ENCODE measurements around the gene NFATC4.

Gene NFATC4

GRCh38 chr14:24388474-24389179, 20.6 kb downstream of the NFATC4 start:
- DNase-seq (ENCODE audit: low read depth): peak; percentile 34

DNA sequence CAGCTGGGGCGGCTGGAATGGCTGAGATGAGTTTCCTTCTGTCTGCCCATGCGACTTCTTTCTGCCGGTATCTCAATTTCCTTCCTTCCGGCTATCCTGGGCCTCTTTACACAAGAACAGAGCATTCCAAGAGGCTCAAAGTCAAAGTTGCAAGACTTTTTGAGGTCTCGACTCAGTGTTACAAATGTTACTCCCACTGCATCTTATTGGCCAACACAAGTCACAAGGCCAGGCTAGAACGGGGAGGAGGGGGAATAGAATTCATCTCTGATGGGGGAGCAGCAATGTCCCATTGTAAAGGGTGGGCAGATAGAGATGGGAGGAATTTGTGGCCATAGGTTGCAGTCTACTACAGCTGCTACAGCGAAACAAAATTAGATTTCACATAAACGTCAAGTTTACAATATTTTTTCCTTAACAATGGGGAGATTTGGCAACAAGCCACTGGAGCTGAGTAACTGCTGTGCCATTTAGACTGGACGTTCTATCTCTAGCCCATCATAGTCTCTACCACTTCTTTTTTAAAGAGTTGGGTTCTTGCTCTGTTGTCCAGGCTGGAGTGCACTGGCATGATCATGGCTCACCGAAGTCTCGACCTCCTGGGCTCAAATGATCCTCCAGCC, 21.4 kb downstream of the NFATC4 start:
- peak; percentile 92 for DNase-seq (ENCODE audit: low read depth)

DNA sequence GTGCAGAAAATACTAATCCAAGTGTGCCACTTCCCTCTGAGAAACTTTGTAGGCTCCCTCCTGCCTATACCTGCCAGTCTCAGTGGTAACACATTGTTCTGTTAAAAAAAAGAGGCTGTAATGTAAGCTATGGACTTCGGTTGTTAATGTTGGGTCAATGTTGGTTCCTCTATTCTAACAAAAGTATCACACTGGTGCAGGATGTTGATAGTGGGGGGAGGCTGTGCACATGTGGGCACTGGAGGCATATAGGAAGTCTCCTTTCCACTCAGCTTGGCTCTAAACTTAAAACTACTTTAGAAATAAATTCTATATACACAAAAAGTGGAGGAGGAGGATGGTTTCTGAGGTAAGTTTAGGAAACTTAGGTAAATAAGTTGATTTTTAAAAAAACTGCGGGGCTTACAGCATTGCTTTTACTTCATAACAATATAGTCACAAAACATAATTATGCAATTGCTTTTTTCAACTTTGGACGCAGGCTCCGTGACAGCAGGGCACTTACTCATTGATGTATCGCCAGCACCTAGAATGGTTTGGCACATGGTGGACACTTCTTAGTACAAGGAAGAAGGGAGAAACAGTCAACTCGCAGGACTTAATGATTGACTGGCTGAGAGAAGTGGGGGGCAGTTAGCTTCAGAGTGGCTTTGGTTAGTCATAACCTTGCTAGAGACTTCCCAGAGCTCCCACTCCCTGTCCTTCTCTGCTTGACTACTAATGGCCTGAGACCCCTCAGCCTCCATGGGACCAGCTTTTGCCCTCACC, 22.9 kb downstream of the NFATC4 start:
- DNase-seq (ENCODE audit: low read depth): no peak

GRCh38 chr14:24392325-24393091, 24.5 kb downstream of the NFATC4 start:
- peak; percentile 82 for DNase-seq (ENCODE audit: low read depth)

GRCh38 chr14:24394275-24394674, 26.3 kb downstream of the NFATC4 start:
- no peak for DNase-seq (ENCODE audit: low read depth)

DNA sequence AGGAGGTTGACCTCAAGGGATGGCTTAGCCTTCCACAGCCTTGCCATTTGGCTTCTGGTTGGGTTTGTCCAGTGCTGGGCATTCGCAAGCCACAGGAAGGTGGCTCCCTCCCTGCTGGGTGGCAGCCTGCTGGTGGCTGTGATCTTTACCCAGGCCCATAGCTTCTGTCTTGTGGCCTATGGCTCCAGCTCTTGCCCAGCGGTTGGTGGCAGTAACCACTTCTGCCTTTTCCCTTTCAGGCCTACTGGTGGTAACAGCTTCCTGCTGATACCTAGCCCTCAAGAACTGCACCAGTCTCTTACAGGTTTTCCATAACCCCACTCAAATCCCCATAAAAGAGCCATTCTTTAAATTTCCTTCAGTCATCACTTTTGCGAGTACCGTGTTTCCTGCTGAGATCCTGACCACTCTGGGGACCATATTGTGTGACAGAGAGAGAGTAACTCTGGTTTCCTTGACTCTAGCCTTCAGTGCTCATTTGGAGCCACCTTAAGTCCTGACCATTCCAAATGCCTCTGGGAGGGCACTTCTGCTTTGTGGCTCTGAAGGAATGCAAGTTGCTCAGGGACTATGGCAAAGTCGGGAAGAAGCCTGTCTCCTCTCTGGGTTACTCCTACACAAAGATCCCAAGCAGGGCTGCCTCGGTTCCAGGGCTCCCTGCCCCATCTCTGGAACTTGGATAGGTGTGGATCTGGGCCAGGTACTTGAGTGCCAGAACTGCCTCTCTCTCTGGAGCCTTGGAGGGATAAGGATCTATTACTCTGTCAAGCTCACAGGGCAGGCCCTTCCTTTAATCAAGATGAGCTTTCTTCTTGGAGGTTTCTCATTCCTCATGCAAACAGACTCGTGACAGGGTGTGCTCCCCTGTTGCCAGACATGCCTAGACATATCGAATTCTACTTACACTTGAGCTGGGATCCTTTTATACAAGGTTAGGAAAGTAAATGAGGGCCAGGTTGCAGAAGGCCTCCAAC, 27.9 kb downstream of the NFATC4 start:
- DNase-seq (ENCODE audit: low read depth): peak; percentile 18

GRCh38 chr14:24397639-24398292, 29.8 kb downstream of the NFATC4 start:
- no peak for DNase-seq (ENCODE audit: low read depth)

GRCh38 chr14:24398293-24398652, 30.3 kb downstream of the NFATC4 start:
- no peak for DNase-seq (ENCODE audit: low read depth)

DNA sequence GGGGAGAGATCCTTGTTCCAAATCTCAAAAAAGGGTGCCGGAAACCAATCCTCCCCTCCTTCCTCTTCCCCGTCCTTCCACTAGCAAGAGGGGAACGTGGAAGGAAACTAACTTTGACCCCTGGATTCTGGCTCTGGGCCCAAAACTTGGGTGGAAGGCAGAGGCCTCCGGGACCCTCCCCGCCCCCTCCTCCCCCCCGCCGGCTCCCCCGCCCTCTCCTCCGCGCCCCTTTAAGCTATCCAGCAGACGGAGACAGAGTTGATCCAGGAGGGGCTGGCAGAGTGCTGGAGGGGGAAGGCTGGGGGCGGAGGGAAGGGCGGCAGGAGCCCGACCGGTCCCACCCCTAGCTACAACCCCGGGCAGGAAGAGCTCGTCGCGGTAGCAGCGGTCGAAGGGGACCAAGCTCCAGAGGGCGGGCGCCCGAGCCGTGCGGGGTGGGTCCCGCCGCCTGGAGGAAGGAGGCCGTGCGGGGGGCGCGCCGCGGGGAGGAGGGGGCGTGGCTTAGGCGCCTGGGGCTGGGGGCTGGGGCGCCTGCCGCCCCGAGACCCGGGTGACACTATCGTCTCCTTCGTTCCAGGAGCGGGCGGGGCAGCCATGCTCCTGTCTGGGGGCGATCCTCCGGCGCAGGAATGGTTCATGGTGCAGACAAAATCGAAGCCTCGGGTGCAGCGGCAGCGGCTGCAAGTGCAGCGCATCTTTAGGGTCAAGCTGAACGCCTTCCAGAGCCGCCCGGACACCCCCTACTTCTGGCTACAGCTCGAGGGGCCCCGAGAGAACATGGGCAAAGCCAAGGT, 30.9 kb downstream of the NFATC4 start, which contains the start of gene NYNRIN:
TSS of gene NYNRIN (plus strand) at position 351 of the 794 bp plus-strand sequence. CDS start at position 595, 244 bp downstream.
- DNase-seq (ENCODE audit: low read depth): peak; percentile 13

DNA sequence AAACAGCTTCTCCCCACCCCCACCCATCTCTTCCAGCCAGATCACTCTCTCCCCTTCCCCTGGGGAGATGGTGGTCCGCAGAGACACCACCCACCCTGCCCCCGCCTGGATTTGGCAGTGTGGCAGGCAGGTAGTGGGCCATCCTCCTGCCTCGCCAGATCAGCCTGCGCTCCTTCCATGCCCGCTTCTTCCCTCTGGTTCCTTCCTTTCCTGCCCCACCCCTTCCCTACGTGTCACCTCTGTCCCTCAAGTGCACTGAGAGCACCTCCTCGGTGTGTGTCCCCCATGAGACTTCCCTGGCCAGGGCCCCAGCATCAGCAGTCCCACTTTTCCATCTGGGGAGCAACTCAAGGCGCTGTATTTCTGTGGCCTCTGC, 31.5 kb downstream of the NFATC4 start:
- DNase-seq (ENCODE audit: low read depth): no peak

DNA sequence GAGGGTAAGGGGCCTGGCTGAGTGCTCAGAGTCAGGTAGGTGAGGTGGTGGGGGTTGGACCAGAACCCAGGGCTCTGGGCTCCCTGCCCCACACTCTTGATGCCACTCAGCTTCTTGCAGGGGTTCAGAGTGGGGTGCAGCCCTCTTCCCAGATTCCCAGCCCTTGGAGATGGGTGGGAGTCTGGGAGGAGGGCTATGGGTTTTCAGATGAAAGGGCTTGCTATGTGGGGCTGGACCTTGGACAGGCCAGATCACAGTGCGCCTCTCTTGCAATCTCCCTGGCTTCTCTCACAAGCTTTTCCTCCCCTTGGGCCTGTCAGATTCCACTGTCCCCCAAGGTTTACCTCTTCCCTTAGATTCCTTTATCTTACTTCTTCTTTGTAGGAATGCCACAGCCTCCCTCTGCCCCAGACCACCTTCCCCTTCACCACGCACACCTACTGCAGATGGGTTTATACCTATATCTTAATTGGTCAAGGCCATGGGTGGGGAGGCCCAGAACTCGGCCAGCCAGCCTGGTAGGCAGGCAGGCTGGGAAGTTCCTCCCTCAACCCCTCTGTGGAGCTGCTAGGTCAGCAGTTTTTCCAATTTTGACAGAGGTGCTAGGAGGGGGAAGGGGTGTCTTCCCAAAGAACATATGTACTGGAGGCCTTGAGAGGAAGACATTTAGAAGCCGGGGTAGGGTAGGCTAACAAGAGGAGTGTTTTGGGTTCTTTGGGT, 32.2 kb downstream of the NFATC4 start:
- DNase-seq (ENCODE audit: low read depth): no peak

DNA sequence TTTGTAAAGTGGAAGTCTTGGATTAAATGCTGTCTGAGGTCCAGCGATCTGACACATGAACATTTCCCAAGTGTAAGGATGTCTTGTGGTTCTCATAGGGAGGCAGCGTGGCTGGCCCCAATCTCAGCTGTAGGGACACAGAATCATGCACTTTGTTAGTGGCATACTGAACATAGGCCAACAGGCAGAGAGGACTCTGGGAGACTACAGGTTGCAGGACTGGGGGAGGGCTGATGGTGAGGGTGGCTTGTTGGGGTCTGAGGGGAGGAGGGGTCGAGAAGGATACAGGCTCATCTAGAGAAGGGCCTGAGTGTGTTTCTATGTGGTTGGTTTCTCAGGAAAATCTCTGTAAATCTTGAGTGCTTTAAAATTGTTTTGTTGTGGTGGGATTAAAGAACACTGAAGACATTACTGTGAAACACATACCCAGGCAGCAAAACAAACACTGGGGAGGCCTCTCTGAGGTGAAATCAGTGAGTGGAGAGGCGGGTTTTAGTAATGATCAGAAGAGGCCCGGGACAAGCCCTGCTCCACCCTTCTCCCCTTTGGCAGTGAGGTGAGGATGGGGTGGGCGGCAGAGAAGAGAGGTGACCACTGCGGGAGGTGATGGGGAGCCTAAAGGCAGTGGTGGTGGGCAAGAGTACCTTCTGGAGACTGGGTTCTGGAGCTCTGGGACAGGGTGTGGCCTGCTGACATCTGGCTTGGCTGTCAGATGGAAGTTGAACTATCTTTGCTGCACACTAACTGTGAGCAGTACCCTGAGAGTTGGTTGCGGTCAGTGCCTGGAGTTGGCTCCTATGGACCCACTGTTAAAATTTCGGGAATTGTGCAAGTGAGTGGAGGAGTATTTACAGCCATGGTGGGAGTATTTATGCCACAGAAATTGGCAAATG, 34.1 kb downstream of the NFATC4 start:
- no peak for DNase-seq (ENCODE audit: low read depth)

GRCh38 chr14:24403294-24403998, 35.5 kb downstream of the NFATC4 start:
- DNase-seq (ENCODE audit: low read depth): no peak

DNA sequence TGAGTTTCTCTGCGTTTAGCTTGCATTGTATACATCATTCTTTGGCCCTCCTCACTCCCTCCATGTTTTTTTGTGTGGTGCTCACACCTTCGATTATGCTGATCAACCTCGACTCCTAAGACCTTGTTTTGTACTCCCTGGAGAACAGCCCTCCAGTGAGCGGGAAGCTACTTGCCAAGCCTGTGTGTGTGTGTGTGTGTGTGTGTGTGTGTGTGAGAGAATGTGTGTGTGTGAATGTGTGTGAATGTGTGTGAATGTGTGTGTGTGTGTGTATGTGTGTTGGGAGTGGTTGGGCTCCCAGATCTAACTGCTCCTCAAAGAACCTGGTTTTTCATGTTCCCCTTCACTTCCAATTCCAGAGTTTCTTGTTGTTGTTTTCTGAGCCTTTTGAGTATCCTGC, 36.8 kb downstream of the NFATC4 start:
- DNase-seq (ENCODE audit: low read depth): no peak

GRCh38 chr14:24406416-24406815, 38.4 kb downstream of the NFATC4 start:
- DNase-seq (ENCODE audit: low read depth): no peak

DNA sequence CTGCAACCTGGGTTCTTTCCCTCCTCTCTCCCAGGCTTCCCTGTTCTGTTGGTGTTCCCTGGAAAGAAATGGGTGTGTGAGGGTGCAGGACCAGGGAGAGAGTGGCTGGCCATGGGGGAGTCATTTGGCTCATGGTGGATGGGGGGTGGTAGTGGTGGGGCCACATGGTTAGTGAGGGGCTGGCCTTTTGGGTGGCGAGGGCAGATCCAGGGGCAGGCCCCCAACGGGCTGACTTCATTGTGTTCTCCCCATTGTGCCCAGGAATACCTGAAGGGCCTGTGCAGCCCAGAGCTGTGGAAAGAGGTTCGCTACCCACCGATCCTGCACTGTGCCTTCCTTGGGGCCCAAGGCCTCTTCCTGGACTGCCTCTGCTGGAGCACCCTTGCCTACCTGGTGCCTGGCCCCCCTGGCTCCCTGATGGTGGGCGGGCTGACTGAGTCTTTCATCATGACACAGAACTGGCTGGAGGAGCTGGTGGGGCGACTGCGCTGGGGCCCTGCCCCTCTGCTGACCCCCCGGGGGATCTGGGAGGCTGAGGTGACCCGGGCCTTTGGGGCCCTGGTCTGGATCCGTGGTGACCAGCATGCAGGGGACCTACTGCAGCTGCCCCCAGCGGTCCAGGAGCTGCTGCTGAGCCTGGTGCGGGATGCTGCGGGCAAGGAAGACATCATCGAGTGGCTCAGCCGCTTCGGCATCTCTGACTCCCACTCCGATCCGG, 39.8 kb downstream of the NFATC4 start:
- DNase-seq (ENCODE audit: low read depth): no peak

DNA sequence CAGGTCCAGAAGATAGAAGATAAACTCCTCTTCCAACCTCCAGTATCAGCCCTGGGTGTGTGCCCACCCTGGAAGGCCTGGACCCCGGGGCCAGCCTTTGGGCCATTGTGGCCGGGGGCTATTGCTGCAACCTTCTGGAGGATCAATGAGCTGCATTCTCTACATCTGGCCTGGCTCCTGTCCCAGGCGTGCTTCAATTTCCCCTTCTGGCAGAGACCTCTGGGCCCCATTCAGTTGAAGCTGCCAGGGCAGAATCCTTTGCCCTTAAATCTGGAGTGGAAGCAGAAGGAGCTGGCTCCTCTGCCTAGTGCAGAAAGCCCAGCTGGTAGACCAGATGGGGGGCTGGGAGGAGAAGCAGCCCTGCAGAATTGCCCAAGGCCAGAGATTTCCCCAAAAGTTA, 40.8 kb downstream of the NFATC4 start:
- DNase-seq (ENCODE audit: low read depth): no peak
